Mesenteric fat pad (tissue), 1 donor: Measurements from ENCODE around the gene TSHZ3. TPM values are rescaled to one million over a fixed set of nuclear protein-coding genes. Genes with fewer than 3 reads are reported as not detected.

Source experiments
- DNase-seq: peaks from one replicate; pipeline ENCODE4 v3.0.0-alpha.2; 2020; ENCODE audit warnings: low spot score
- total RNA-seq: library from RNA; stranded (reverse); fragmentation: NEBNext Ultra II Directional; extraction: Animal tissue kit (Norgen Biotek cat#: 25700); gene quantifications from one replicate; pipeline ENCODE4 v1.2.1, GENCODE V29; 2021
- donor health status: DM: yes; HTN: yes; CAD: no.

TSHZ3 gene
- total RNA-seq, 1 donor from 2014 or later = 12.6 TPM

DNA sequence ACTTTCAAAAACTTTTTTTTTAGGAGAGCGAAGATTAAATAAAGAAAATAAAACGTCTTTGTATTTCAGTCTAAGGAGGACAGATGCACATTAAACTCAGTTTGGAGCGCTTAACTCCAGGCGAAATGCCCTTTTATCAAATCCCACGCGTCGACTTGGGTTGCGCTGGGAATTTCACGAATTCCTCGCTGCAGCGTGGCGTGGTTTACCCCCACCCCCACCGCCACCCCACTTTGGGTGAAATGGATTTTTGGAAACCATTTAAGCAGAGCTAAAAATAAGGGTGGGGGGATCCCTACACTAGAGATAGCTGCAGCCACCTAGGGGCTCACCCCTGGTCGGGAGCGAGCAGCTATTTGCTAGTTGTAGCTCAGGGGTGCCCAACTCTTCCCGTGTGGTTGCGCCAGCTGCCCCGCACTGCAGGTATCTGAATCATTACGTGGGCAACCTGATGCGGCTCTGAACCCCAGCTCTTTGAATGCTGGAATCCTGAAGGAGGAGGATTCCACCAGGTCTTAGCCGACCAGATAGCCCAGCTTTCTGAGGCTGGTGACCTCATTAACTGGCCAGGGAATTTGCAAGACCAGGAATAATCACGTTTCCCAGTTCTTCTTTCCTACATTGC is 6.5 kb upstream of the TSHZ3 start:
- DNase-seq = no peak

GRCh38 chr19:31354799-31355664 is 5.8 kb upstream of the TSHZ3 start:
- DNase-seq = no peak

DNA sequence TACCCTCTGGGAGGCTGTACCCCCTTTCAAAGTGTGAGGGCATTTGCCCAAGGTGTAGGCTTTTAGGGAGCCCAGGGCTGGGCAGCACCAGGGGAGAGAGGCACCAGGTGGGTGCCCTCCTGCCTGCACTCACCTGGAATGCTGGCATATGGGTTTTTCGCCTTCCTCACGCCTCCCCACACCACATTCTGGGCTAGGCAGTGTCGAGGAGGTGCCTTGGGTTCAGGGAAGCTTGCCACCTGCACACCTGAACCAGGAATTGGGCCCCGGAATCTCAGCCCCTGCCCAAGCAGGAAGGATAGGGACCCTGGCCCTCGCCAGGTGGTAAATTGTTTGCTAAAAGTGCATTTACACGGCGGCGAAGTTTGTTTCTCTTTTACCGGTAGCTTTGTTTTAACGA is 5.1 kb upstream of the TSHZ3 start:
- no peak for DNase-seq

DNA sequence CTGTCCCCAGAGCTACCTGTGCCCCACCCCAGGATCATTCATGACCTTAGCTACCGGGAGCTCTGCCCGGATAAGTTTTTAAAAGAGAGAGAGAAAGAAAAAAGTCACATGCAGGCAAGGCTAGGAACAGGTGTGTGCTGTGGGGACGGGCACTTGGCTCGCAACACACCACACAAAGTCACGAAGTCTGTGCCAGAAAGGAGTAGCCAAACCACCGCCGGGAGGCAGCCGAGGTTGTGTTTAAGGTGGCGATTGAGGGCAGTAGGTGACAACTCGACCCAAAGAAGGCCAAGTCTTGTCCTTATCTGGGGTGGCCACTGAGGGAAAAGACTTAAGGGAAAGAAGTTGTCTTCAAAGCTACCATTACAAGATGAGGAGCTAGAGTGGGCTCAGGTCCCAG is 4.6 kb upstream of the TSHZ3 start:
- DNase-seq = no peak

GRCh38 chr19:31352782-31353651 is 3.8 kb upstream of the TSHZ3 start:
- no peak for DNase-seq

- DNase-seq = no peak
Measured at GRCh38 chr19:31352296-31352781, 3.1 kb upstream of the TSHZ3 start.

DNA sequence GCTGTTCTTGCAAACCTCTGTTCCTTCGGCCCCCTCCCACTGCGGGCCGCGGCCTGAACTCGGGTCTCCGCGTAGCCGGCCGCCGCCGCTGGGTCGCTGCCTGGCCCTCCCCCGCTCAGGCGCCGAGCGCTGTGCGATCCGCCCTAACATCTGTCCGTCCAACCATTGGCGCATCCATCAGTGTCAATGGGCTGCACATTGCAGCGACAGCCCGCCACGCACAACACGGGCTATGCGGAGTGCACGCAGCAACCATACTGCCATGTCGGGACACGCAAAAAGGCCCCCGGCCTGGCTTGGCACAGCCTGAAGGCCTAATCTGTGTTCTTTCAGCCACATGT is 2.6 kb upstream of the TSHZ3 start:
- no peak for DNase-seq

- no peak for DNase-seq
Measured at GRCh38 chr19:31351056-31351854, 2.0 kb upstream of the TSHZ3 start.

DNA sequence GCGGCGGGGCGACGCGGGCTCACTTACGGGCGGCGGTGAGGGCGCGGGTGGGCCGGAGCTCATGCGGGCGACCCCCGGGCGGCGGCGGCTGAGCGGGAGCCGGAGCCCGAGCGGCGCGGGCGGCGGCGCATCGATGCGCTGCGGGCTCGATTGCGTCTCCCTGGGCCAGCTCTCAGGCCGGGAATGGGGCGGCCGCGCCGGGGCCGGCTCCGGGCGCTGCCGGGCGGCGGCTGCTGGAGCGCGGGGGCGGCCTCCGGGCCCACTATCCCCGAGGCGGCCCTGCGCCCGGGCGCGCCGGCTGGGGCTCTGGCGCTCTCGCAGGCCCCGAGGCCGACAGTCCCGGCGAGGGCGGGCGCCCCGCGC is 1.4 kb upstream of the TSHZ3 start:
- no peak for DNase-seq

- DNase-seq = no peak
Measured at GRCh38 chr19:31350033-31350692, 927 bp upstream of the TSHZ3 start.

DNA sequence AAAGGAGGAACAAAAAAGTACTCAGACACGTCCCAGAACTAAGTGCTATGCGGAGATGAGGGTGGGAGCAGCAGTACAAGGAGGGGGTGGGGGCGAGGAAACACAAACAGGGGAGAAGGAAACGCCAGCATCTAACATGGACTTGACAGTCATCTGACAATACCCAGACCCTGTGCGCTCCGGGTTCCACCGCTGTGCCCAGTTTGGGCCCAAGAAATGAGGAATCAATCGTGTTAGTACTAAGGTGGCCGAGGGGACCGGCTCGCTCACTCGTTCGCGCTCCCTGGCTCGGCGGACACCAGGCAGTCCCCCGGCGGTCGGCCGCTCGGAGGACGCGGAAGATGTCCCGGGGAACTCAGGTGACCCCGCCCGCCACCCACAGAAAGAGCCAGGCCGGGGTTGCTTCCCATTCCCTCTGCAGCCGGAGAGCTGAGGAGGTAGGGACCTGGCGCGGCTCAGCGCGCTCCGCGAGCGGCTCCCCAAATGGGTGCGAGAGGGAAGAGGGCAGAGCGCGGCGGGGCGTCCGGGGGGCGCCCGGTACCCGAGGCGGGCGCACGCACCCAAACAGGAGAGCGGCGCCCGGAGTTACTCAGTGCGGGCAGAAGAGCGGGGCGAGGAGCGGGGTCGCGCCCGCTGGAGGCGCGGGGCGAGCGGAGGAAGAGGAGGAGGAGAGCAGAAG is 616 bp downstream of the TSHZ3 start:
- DNase-seq = no peak

- DNase-seq = no peak
Measured at GRCh38 chr19:31347828-31348392, 1.3 kb downstream of the TSHZ3 start.

DNA sequence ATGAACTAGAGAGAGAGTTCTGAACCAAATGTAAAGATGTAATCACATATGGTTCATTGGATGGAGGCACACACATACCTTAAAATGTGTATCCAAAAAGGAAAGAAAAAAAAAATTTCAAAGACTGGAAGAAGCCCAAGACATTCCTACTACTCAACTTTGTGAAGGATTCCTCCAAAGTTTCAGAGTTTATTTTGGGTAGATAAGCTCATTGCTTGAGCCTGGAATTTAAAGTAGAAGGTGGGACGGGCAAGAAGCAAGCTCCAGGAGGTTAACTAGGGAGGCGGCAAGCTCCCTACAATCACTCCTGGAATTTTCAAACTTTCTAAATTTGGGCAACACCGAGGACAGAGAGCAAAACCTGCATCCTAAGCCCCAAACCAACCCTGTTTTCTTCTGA is 1.9 kb downstream of the TSHZ3 start:
- DNase-seq = no peak

DNA sequence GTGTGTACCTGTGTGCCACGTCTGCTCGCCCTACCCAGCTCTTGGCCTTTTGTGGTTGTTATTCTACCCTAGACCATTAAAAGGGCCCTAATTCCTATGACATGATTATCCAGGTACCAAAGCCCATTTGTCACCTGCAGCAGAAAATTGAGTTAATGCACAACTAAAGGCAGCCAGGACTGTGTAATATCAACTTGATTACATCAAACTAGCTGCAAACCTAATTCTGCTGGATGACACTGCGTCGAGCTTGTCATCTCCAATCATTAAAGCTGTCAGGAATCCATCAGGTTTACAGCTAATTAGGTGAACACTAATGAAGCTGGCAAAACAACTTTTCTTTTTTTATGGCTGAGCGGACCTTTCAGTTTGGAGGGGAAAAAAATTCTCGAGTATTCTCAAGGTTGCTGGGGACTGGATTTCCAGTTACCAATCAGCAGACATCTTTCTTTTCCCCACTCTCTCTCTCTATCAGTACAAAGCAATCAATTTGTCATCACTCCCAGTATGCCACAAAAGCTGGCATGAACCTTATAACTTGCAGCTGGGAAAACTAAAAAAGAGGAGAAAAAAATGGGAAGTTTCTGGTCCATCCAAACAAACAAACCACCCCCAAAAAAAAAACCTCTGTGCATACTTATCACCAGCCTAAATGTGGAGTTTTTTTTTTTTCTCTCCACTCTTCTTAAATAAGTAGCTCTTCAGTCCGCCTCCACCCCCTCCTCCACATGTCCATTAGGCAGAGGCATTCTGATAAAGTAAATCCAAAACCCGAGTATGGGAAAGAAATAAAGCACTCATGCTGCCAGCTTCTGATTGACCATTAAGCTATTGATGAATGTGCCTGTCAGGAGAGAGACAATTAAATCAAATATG is 2.8 kb downstream of the TSHZ3 start:
- no peak for DNase-seq

DNA sequence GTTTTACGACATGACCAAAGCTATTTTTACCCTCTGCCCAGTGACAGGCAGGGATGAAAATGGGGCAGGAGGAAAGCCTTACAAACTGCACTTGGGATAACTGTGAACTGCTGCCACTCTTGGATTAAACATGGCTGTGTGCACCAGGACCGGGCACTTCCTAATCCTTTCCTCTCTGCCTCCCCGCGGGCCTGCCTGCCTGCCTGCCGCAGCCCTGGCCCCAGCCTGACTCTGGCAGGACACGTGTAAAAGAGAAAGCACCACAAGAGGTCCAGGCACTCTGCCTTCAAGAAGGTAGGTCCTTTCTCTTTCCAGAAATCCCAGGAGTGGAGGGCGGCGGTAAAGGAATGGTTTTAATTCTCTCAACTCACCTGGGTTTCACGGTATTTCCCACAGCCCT is 4.8 kb downstream of the TSHZ3 start:
- no peak for DNase-seq

GRCh38 chr19:31342926-31343325 is 6.3 kb downstream of the TSHZ3 start:
- DNase-seq = no peak

- DNase-seq = peak; percentile 47
Measured at GRCh38 chr19:31340042-31341025, 8.9 kb downstream of the TSHZ3 start.
